ENCODE results near the gene ARPC1B. TPM values are rescaled to one million over a fixed set of nuclear protein-coding genes. Genes with fewer than 3 reads are reported as not detected.
"Not testable (repeated sequence)": the region's sequence is repeated elsewhere in the genome, so short reads cannot be mapped to it uniquely, and the experiment has no call there.

The ARPC1B gene
- total and polyA plus RNA-seq, 9 of the 15 experiments (the other 6 are each of a cell fraction or from before 2014, with no cell fraction given), result 6.7 to 357 (median 211) TPM

DNA sequence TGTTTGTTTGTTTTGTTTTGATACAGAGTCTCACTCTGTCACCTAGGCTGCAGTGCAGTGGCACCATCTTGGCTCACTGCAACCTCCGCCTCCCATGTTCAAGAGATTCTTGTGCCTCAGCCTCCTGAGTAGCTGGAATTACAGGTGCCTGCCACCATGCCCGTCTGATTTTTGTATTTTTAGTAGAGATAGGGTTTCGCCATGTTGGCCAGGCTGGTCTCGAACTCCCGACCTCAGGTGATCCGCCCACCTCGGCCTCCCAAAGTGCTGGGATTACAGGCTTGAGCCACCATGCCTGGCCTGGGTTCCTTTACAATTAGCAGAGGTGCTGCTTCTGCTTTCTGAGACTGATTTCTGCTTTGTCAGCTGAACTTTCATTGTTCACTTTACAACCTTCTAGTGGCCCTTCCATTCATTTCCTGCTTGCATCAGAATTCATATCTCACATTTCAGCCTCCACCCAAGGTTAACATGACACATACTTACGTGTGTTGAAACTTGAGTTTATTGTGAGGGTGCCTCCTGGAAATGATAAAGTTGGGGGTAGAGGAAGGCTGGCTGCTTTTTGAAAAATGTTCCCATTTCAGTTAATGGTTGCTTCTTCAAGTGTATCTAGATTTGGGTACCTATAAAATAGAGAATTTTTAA lies 44.1 kb upstream of the ARPC1B start (continued):
- TF ChIP-seq RBFOX2 (IDR thresholded peaks at IDR 0.05; ENCODE audit: low read depth, low read length) (peak; percentile 46; the same call in 1 of the 2 replicates), BDP1 (IDR thresholded peaks at IDR 0.05; ENCODE audit: insufficient read depth, insufficient read length) (peak; percentile 25), PHF21A (IDR thresholded peaks at IDR 0.05; ENCODE audit: borderline replicate concordance, low read depth) (peak; percentile 85; the same call in 1 of the 2 replicates), ASH1L (IDR thresholded peaks at IDR 0.05; ENCODE audit: borderline replicate concordance, low read depth, partially characterized antibody) (peak; percentile 13), BACH1 (tag; IDR thresholded peaks at IDR 0.05) (0 out of 2 replicates have a peak, but pooled peaks have one; percentile 31), SUPT5H (IDR thresholded peaks at IDR 0.05) (peak; percentile 67; the same call in 1 of the 2 replicates), NR2C1 (IDR thresholded peaks at IDR 0.05) (peak; percentile 58; the same call in 1 of the 2 replicates), ADNP (tag; IDR thresholded peaks at IDR 0.05) (peak; percentile 92), TBL1XR1 (IDR thresholded peaks at IDR 0.05; ENCODE audit: low read length in 2 of 2) (0 out of 4 replicates have a peak, but pooled peaks of 1 of the 2 experiments have one; percentile 23), TOE1 (IDR thresholded peaks at IDR 0.05; ENCODE audit: borderline replicate concordance) (peak; percentile 83), ARID2 (IDR thresholded peaks at IDR 0.05) (0 out of 2 replicates have a peak, but pooled peaks have one; percentile 11), TAL1 (IDR thresholded peaks at IDR 0.05) (peak; percentile 35; the same call in 1 of the 2 replicates), BRD9 (IDR thresholded peaks at IDR 0.05; ENCODE audit: low read depth, partially characterized antibody) (peak; percentile 96), ZNF589 (CRISPR knock-in tag; IDR thresholded peaks at IDR 0.05; ENCODE audit: low read depth) (peak; percentile 40; the same call in 1 of the 2 replicates), HDAC2 (IDR thresholded peaks at IDR 0.05) (peak; percentile 94)
- TF ChIP-seq, protein P1, sequence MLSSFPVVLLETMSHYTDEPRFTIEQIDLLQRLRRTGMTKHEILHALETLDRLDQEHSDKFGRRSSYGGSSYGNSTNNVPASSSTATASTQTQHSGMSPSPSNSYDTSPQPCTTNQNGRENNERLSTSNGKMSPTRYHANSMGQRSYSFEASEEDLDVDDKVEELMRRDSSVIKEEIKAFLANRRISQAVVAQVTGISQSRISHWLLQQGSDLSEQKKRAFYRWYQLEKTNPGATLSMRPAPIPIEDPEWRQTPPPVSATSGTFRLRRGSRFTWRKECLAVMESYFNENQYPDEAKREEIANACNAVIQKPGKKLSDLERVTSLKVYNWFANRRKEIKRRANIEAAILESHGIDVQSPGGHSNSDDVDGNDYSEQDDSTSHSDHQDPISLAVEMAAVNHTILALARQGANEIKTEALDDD (IDR thresholded peaks at IDR 0.05), result 0 out of 2 replicates have a peak, but pooled peaks have one; percentile 36
- TF ChIP-seq, protein P2, sequence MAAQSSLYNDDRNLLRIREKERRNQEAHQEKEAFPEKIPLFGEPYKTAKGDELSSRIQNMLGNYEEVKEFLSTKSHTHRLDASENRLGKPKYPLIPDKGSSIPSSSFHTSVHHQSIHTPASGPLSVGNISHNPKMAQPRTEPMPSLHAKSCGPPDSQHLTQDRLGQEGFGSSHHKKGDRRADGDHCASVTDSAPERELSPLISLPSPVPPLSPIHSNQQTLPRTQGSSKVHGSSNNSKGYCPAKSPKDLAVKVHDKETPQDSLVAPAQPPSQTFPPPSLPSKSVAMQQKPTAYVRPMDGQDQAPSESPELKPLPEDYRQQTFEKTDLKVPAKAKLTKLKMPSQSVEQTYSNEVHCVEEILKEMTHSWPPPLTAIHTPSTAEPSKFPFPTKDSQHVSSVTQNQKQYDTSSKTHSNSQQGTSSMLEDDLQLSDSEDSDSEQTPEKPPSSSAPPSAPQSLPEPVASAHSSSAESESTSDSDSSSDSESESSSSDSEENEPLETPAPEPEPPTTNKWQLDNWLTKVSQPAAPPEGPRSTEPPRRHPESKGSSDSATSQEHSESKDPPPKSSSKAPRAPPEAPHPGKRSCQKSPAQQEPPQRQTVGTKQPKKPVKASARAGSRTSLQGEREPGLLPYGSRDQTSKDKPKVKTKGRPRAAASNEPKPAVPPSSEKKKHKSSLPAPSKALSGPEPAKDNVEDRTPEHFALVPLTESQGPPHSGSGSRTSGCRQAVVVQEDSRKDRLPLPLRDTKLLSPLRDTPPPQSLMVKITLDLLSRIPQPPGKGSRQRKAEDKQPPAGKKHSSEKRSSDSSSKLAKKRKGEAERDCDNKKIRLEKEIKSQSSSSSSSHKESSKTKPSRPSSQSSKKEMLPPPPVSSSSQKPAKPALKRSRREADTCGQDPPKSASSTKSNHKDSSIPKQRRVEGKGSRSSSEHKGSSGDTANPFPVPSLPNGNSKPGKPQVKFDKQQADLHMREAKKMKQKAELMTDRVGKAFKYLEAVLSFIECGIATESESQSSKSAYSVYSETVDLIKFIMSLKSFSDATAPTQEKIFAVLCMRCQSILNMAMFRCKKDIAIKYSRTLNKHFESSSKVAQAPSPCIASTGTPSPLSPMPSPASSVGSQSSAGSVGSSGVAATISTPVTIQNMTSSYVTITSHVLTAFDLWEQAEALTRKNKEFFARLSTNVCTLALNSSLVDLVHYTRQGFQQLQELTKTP (IDR thresholded peaks at IDR 0.05; ENCODE audit: low read depth in 1 of 2, partially characterized antibody in 2 of 2), result peak; percentile 24 to 88
- TF ChIP-seq, protein P3, sequence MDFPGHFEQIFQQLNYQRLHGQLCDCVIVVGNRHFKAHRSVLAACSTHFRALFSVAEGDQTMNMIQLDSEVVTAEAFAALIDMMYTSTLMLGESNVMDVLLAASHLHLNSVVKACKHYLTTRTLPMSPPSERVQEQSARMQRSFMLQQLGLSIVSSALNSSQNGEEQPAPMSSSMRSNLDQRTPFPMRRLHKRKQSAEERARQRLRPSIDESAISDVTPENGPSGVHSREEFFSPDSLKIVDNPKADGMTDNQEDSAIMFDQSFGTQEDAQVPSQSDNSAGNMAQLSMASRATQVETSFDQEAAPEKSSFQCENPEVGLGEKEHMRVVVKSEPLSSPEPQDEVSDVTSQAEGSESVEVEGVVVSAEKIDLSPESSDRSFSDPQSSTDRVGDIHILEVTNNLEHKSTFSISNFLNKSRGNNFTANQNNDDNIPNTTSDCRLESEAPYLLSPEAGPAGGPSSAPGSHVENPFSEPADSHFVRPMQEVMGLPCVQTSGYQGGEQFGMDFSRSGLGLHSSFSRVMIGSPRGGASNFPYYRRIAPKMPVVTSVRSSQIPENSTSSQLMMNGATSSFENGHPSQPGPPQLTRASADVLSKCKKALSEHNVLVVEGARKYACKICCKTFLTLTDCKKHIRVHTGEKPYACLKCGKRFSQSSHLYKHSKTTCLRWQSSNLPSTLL (IDR thresholded peaks at IDR 0.05), result peak; percentile 62
- TF ChIP-seq NR2C1 (tag; IDR thresholded peaks at IDR 0.05); TOE1 (CRISPR knock-in tag; IDR thresholded peaks at IDR 0.05; ENCODE audit: borderline replicate concordance, low read depth): not testable (repeated sequence)
- TF ChIP-seq, protein P4, sequence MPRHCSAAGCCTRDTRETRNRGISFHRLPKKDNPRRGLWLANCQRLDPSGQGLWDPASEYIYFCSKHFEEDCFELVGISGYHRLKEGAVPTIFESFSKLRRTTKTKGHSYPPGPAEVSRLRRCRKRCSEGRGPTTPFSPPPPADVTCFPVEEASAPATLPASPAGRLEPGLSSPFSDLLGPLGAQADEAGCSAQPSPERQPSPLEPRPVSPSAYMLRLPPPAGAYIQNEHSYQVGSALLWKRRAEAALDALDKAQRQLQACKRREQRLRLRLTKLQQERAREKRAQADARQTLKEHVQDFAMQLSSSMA (CRISPR knock-in tag; IDR thresholded peaks at IDR 0.05), result 0 out of 2 replicates have a peak, but pooled peaks have one; percentile 55

All from K562 (cell line).